AG09319 (cell line): ENCODE results near the gene FLRT2.
A peak's percentile ranks its signal among the peaks of the same experiment; 100 is the strongest.

ENCODE experiments used
- DNase-seq: peaks from one replicate; pipeline ENCODE4 v3.0.0-alpha.2; 2010; ENCODE audit warnings: low read depth; ENCODE audit errors: extremely low read depth
- TF ChIP-seq, protein P1 (sequence below): IDR thresholded peaks from 2 replicates; pipeline ENCODE4 v1.5.1; 2011; ENCODE audit warnings: low read depth, mild to moderate bottlenecking, inconsistent platforms, low read length, moderate library complexity

FLRT2 gene

DNA sequence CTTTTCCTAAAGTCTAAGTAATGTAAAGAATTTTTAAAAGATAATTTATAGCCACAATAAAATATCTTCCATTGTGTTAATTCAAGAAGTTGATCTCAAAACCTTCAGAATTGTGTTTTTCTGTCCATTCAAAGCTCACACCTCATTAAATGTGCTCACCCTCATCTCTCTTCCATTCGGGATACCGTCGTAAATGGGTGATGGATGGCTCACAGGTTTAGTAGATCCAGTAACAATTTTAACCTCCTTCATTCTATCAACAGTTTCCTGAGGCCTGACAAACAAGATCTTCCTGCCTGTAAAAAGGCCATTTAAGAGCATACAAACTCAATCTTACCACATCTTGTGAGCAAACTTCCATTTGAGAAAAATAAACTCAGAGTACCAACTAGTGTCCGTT lies 9.4 kb upstream of the FLRT2 start:
- DNase-seq, result no peak
- TF ChIP-seq, protein P1, sequence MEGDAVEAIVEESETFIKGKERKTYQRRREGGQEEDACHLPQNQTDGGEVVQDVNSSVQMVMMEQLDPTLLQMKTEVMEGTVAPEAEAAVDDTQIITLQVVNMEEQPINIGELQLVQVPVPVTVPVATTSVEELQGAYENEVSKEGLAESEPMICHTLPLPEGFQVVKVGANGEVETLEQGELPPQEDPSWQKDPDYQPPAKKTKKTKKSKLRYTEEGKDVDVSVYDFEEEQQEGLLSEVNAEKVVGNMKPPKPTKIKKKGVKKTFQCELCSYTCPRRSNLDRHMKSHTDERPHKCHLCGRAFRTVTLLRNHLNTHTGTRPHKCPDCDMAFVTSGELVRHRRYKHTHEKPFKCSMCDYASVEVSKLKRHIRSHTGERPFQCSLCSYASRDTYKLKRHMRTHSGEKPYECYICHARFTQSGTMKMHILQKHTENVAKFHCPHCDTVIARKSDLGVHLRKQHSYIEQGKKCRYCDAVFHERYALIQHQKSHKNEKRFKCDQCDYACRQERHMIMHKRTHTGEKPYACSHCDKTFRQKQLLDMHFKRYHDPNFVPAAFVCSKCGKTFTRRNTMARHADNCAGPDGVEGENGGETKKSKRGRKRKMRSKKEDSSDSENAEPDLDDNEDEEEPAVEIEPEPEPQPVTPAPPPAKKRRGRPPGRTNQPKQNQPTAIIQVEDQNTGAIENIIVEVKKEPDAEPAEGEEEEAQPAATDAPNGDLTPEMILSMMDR, result no peak

DNA sequence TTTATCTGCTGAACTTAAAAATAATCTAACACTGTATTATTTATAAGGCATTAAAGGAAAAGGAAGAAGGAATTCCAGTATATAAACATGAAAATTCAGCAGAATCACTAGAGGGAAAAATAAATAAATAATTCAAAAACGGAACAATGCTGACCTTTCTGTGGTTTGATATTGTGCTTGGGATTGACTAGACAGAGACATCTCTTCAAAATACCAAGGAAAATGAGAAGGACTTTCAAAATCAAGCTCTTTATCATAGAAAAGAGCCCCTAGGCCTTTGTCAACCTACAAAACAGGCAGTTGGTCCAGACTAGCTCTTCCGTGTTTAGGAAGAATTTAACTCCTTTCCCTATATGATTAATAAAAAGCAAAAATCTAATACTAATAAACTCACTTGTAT lies 6.3 kb upstream of the FLRT2 start:
- DNase-seq, result no peak
- TF ChIP-seq, protein P1, result no peak

DNA sequence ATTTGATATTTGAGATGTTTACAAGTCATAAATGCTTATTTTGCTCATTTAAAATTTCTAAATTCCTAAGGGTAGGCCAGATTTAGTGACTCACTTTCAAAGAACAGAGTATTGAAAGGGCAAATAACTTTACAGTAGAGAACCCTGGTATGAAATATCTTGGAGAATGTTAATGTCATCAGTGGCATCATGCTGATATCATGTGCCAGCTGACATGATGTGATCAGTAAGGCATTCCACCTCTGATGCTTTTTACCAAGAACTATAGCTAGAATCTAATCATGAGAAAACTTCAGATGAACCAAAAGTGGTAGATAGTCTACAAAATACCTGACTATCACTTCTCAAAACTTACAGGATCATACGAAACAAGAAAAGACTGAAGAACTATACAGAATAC lies 2.9 kb upstream of the FLRT2 start:
- TF ChIP-seq, protein P1, result no peak
- DNase-seq, result no peak

DNA sequence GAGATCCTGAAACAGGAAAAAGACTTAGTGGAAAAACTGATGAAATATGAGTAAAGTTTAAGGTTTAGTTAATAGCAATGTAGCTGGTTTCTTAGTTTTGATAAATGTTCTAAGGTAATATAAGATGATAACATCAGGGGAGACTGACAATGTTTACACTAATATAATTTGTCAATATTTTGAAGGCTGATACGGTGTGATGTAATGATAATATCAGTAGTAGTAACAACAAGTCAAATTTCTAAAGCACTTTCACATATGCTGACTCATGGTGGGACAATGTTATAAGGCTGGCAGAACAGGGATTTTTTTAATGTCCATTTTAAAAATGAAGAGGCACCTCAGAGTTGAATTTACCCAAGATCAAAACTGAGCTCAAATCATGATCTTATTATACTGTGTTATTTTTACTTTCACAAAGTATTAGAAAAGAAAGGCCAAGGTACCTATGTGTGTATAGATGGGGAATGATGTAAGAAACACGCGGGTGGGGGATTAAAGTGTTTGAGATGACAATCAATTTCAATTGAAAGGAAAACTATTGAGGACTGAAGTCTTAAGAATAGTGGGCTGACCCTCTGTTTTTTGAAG lies 2.4 kb upstream of the FLRT2 start:
- no peak for DNase-seq
- TF ChIP-seq, protein P1, result no peak

DNA sequence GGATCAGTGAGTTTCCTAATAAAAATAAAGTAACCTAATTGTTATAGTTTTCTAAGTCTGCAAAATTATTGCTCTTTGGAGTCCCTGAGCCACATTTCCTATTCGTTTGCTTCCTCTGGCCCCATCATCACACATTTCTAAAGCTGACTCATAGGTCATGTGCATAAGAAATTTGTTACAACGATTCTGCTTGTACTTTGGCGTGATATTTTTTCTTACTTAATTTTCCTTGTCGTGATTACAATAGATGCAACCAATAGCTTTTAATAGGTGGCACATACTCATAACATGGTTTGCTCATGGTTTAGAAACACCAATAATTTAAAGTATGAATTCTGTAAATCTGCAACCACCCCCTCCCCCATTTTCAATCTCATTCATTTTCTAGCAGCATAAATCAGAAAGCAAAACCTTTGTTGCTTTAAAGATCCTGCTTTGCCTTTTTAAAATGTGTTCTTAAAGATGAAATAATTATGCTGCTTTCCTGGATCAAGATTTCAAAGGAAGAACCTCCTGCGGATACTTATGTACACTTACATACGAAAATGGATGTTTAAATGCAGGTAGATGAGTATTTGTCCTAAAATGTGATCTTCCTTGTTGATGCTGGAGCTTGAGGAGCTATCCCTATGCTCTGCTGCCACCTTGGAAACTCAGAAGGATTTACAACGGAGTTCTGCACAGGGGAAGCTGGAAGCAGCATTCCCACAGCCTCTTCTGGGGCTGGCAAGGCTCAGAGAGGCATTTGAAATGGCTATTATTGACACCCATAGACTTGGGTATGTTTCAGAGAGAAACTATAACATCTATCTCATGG lies 1.7 kb upstream of the FLRT2 start:
- TF ChIP-seq, protein P1, result peak; percentile 79
- DNase-seq, result peak; percentile 75

DNA sequence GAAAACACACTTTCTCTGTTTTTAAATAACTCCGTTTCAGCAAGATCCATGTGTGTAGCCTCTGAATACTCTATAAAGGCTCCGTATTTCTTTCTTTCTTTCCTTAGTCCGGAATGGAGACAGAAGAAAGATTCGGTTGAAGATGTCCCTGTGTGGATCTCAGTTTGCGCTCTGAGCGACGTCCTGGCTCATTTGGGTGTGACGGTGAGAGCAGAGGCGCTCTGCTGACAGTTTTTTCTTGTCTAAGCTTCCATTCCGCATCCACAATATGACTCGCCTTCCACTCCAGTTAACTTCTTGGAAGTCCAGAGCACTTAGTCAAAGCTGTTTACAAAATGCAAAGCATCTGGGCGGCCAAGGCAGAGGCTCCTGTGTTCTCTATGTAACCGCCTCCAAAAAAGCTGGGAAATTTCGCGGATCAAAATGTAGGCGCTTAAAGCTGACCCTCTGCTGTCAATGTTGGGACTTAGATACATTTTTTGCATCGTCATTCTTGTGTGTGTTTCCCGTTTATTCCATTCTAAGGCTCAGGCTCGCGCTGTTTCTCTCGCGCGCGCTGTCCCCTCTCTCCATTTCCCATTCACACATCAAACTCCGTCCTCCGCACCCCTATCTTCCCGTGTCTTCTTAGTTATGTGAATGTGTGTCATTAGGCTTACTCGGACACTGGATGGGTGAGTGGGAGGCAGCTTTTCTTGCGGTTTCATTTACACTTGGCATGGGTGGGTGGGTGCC lies 880 bp upstream of the FLRT2 start:
- no peak for DNase-seq
- TF ChIP-seq, protein P1, result no peak

DNA sequence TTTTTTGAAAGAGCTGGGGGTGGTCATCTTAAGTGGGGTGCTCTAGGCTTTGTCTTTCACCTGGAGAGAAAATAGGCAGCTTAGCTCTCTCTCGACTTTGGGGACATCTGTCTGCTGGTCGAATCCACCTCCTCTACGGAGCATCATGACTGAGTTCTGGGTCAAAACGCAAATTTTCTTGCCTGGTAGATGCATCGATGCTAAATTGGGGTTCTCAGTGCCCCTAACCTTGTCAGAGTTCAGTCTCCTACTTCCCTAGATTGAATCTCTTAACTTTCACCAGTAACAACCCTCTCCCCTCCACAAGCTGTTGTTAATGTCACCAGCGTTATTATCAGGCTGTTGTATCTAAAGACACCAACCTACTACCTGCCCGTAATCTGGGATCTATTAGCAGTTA lies 682 bp downstream of the FLRT2 start:
- no peak for DNase-seq
- TF ChIP-seq, protein P1, result no peak
